Neutrophil (primary cell): ENCODE data around the gene NOL6.
A peak's percentile ranks its signal among the peaks of the same experiment; 100 is the strongest.
"Not testable (repeated sequence)": the region's sequence is repeated elsewhere in the genome, so short reads cannot be mapped to it uniquely, and the experiment has no call there.

Source experiments
- H3K27ac ChIP-seq: fragments of 200-600 bp; sonication (generic); 2 replicates; pipeline ENCODE4 v1.5.1; 2016; ENCODE audit warnings: mild to moderate bottlenecking, moderate library complexity
- H3K27me3 ChIP-seq: fragments of 200-600 bp; sonication (generic); 2 replicates; pipeline ENCODE4 v1.6.0; 2016; ENCODE audit warnings: mild to moderate bottlenecking
- H3K36me3 ChIP-seq: fragments of 200-600 bp; sonication (generic); 2 replicates; pipeline ENCODE4 v1.5.1; 2017
- H3K4me1 ChIP-seq, 2 experiments: fragments of 200-600 bp in 1 of 2; sonication (generic) in 1 of 2; 1 replicate in 1 of 2; 2 replicates in 1 of 2; pipeline versions ENCODE4 v1.5.1 to v1.6.1; 2013 to 2016; ENCODE audit warnings: low read depth in 1 of 2, low read length in 1 of 2, mild to moderate bottlenecking in 1 of 2, moderate library complexity in 1 of 2; ENCODE audit not compliant: control insufficient read depth in 1 of 2, insufficient read depth in 1 of 2
- H3K4me3 ChIP-seq, 2 experiments: fragments of 200-600 bp in 1 of 2; sonication (generic) in 1 of 2; 1 replicate in 1 of 2; 2 replicates in 1 of 2; pipeline ENCODE4 v1.5.1; 2013 to 2016; ENCODE audit warnings: low read depth in 1 of 2, low read length in 1 of 2, mild to moderate bottlenecking in 1 of 2, moderate library complexity in 1 of 2
- H3K9me3 ChIP-seq: fragments of 200-600 bp; sonication (generic); 2 replicates; pipeline ENCODE4 v1.5.1; 2016
- TF ChIP-seq, protein P1 (sequence below): fragments of 200-600 bp; sonication (generic); IDR thresholded peaks from 2 replicates; pipeline ENCODE4 v1.5.1; 2016; ENCODE audit warnings: antibody characterized with exemption

The NOL6 gene

GRCh38 chr9:33510262-33511183 lies 36.8 kb upstream of the NOL6 start:
- Histone ChIP-seq H3K4me1 (no peaks in the 10 kb centered on the region), H3K9me3 (no peaks in the 10 kb centered on the region), H3K27ac (no peak overlapping the region), H3K27me3 (no peaks in the 10 kb centered on the region), H3K4me3 (peak overlapping the region; percentile 58 to 62), H3K36me3 (no peaks in the 10 kb centered on the region)
- TF ChIP-seq, protein P1, sequence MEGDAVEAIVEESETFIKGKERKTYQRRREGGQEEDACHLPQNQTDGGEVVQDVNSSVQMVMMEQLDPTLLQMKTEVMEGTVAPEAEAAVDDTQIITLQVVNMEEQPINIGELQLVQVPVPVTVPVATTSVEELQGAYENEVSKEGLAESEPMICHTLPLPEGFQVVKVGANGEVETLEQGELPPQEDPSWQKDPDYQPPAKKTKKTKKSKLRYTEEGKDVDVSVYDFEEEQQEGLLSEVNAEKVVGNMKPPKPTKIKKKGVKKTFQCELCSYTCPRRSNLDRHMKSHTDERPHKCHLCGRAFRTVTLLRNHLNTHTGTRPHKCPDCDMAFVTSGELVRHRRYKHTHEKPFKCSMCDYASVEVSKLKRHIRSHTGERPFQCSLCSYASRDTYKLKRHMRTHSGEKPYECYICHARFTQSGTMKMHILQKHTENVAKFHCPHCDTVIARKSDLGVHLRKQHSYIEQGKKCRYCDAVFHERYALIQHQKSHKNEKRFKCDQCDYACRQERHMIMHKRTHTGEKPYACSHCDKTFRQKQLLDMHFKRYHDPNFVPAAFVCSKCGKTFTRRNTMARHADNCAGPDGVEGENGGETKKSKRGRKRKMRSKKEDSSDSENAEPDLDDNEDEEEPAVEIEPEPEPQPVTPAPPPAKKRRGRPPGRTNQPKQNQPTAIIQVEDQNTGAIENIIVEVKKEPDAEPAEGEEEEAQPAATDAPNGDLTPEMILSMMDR, result no peak

- Histone ChIP-seq H3K4me1 (no peaks in the 10 kb centered on the region), H3K9me3 (no peaks in the 10 kb centered on the region), H3K27ac (no peak overlapping the region), H3K27me3 (no peaks in the 10 kb centered on the region), H3K36me3 (no peaks in the 10 kb centered on the region), H3K4me3 (no peak overlapping the region)
- TF ChIP-seq, protein P1, result no peak
Observed at GRCh38 chr9:33506626-33507370, 33.1 kb upstream of the NOL6 start.

GRCh38 chr9:33498387-33498786 lies 24.7 kb upstream of the NOL6 start:
- no peaks in the 10 kb centered on the region for H3K9me3 ChIP-seq
- TF ChIP-seq, protein P1, result no peak
- H3K4me3 ChIP-seq, result no peak overlapping the region
- H3K27me3 ChIP-seq, result no peaks in the 10 kb centered on the region
- no peak overlapping the region for H3K27ac ChIP-seq
- no peaks in the 10 kb centered on the region for H3K4me1 ChIP-seq
- H3K36me3 ChIP-seq, result no peaks in the 10 kb centered on the region

DNA sequence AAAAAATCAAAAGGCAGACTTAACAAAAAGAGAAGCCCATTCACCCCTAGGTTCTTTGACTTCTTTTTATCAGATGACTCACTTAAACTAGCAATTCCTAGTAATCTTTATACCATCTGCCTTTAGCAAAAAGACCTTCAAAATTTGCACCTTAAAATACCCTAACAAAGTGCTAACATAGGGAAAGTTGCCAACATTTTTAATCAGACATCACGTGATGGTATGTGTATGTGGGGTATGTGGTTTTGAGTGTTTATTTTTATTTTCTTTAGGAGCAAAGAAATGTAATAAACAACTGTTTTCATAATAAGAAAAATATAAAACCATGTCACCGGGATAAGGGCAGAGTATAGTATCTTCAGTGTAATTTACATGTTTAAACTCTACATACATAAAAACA lies 20.1 kb upstream of the NOL6 start:
- not testable (repeated sequence) for H3K27me3 ChIP-seq, H3K4me1 ChIP-seq, H3K4me3 ChIP-seq, H3K27ac ChIP-seq, H3K36me3 ChIP-seq, H3K9me3 ChIP-seq

DNA sequence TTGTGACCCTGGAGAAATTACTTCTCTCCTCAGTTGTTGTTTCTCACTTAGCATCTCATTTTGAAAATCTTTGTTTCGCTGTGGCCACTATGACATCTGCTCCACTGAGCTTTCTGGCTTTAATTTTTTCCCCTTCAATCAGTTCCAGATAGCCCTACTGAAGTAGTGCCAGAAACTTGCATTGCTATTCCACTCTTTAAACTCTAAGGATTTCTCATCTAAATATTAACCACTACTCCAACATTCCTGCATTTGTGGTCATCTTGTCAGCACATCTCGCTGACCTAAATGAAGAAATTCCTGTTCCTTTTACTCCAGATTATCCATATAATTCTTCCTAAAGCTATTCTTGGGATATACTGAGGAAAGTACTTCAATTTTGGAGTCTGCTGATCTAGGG lies 15.3 kb upstream of the NOL6 start:
- no peak overlapping the region for H3K4me3 ChIP-seq
- no peaks in the 10 kb centered on the region for H3K9me3 ChIP-seq
- TF ChIP-seq, protein P1, result no peak
- H3K36me3 ChIP-seq, result no peaks in the 10 kb centered on the region
- H3K27me3 ChIP-seq, result no peaks in the 10 kb centered on the region
- H3K27ac ChIP-seq, result no peak overlapping the region
- no peaks in the 10 kb centered on the region for H3K4me1 ChIP-seq

DNA sequence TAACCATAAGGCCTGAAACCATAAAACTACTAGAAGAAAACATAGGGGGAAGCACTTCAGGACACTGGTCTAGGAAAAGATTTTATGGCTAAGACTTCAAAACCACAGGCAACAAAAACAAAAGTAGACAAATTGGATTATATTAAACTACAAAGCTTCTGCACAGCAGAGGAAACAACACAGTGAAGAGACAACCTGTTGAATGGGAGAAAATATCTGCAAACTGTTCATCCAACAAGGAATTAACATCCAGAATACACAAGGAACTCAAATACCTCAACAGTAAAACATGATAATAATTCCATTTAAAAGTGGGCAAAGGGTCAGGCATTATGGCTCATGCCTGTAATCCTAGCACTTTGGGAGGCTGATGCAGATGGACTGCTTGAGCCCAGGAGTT lies 11.6 kb upstream of the NOL6 start:
- H3K27me3 ChIP-seq, H3K27ac ChIP-seq, H3K36me3 ChIP-seq, H3K4me3 ChIP-seq, H3K4me1 ChIP-seq, H3K9me3 ChIP-seq: not testable (repeated sequence)
